Activated CD4-positive, alpha-beta T cell treated with anti-CD3 and anti-CD28 coated beads, Interleukin-2, amount 50 U/mL, for 4 hours (primary cell): ENCODE measurements around the gene TRIM47.

Experiments
- DNase-seq, 2 experiments: peaks; one replicate each; pipeline ENCODE4 v3.0.0-alpha.2; 2020

Gene TRIM47

GRCh38 chr17:75878174-75878998 is at the start of gene TRIM47:
Gene TRIM47, minus strand, starts transcription at chr17:75878581. Its CDS starts 33 bp downstream, at chr17:75878548.
- no peak for DNase-seq

GRCh38 chr17:75927286-75927922 is 49.0 kb upstream of the TRIM47 start:
- DNase-seq, result no peak

GRCh38 chr17:75926456-75926855 is 48.1 kb upstream of the TRIM47 start:
- no peak for DNase-seq

- no peak for DNase-seq
These were observed 47.5 kb upstream of the TRIM47 start for GRCh38 chr17:75925912-75926311.

GRCh38 chr17:75925103-75925502 is 46.7 kb upstream of the TRIM47 start:
- no peak for DNase-seq

GRCh38 chr17:75922963-75923874 is 44.8 kb upstream of the TRIM47 start:
- no peak for DNase-seq

- DNase-seq, result no peak
These were observed 44.0 kb upstream of the TRIM47 start for GRCh38 chr17:75922173-75922961.

GRCh38 chr17:75921596-75921995 is 43.2 kb upstream of the TRIM47 start:
- DNase-seq, result no peak

- no peak for DNase-seq
These were observed 41.7 kb upstream of the TRIM47 start for GRCh38 chr17:75920045-75920560.

- DNase-seq, result no peak
These were observed 41.2 kb upstream of the TRIM47 start for GRCh38 chr17:75919611-75920010.

- DNase-seq, result no peak
These were observed 39.6 kb upstream of the TRIM47 start for GRCh38 chr17:75917917-75918445.

GRCh38 chr17:75917141-75917916 is 38.9 kb upstream of the TRIM47 start:
- DNase-seq, result no peak

GRCh38 chr17:75915268-75915667 is 36.9 kb upstream of the TRIM47 start:
- no peak for DNase-seq

- no peak for DNase-seq
These were observed 36.4 kb upstream of the TRIM47 start for GRCh38 chr17:75914643-75915267.

- DNase-seq, result no peak
These were observed 35.3 kb upstream of the TRIM47 start for GRCh38 chr17:75913537-75914210.

GRCh38 chr17:75910699-75911098 is 32.3 kb upstream of the TRIM47 start:
- DNase-seq, result no peak

- no peak for DNase-seq
These were observed 31.5 kb upstream of the TRIM47 start for GRCh38 chr17:75909812-75910274.

GRCh38 chr17:75909051-75909811 is 30.9 kb upstream of the TRIM47 start:
- no peak for DNase-seq

GRCh38 chr17:75908201-75908600 is 29.8 kb upstream of the TRIM47 start:
- DNase-seq, result no peak
